Thymus (tissue), 11 donors: ENCODE data around the gene ZNF678. TPM values are rescaled to one million over a fixed set of nuclear protein-coding genes. Genes with fewer than 3 reads are reported as not detected.
"Not testable (repeated sequence)": the region's sequence is repeated elsewhere in the genome, so short reads cannot be mapped to it uniquely, and the experiment has no call there.

Experiments used
- DNase-seq, 9 donors: peaks; one replicate each; pipeline ENCODE4 v3.0.0-alpha.2; 2013; ENCODE audit warnings: low spot score in 9 of 9, low read depth in 6 of 9, missing footprints in 1 of 9
- H3K27ac ChIP-seq, 2 donors: one replicate each; pipeline ENCODE4 v1.5.1; 2013; ENCODE audit warnings: control low read depth in 1 of 2, low read depth in 1 of 2, low read length in 1 of 2, mild to moderate bottlenecking in 1 of 2, moderate library complexity in 1 of 2
- H3K27me3 ChIP-seq, 2 donors: one replicate each; pipeline ENCODE4 v1.5.1; 2013; ENCODE audit warnings: low read length in 1 of 2; ENCODE audit not compliant: control insufficient read depth in 2 of 2, insufficient read depth in 1 of 2
- H3K36me3 ChIP-seq, 2 donors: one replicate each; pipeline ENCODE4 v1.5.1; 2013; ENCODE audit warnings: low read length in 1 of 2, mild to moderate bottlenecking in 1 of 2, moderate library complexity in 1 of 2; ENCODE audit not compliant: control insufficient read depth in 2 of 2, insufficient read depth in 2 of 2
- H3K4me1 ChIP-seq, 2 donors: one replicate each; pipeline ENCODE4 v1.5.1; 2013; ENCODE audit warnings: low read length in 2 of 2; ENCODE audit not compliant: control insufficient read depth in 2 of 2, insufficient read depth in 2 of 2
- H3K4me3 ChIP-seq, 2 donors: one replicate each; pipeline ENCODE4 v1.5.1; 2013; ENCODE audit warnings: low read length in 2 of 2, control low read depth in 1 of 2, mild to moderate bottlenecking in 1 of 2
- H3K9me3 ChIP-seq, 2 donors: one replicate each; pipeline ENCODE4 v1.5.1; 2013; ENCODE audit warnings: low read length in 1 of 2, mild to moderate bottlenecking in 1 of 2; ENCODE audit not compliant: control insufficient read depth in 2 of 2, insufficient read depth in 1 of 2
- WGBS: extraction: QIAGEN DNeasy Blood & Tissue Kit; methylation state at CpG from one replicate; pipeline ENCODE4 v1.1.7; 2013; 5-methylcytosine and 5-hydroxymethylcytosine counted together
- polyA plus RNA-seq: library from polyadenylated mRNA; stranded (reverse); fragments of 200-250 nt; gene quantifications from one replicate; pipeline ENCODE4 v1.2.3, GENCODE V29; 2013
- total RNA-seq: library from RNA; stranded (reverse); fragments of 120-200 nt; gene quantifications from one replicate; pipeline ENCODE4 v1.2.4, GENCODE V29; 2013
- donor health status: healthy.

Gene ZNF678
- total and polyA plus RNA-seq, 2 donors: 2.3 to 11.6 TPM

GRCh38 chr1:227709451-227709850 lies 146.1 kb downstream of the ZNF678 start:
- Histone ChIP-seq H3K27me3 (no peaks in the 10 kb centered on the region), H3K9me3 (peaks cover 0 to 10% of the 10 kb centered on the region in 2 donors), H3K36me3 (no peaks in the 10 kb centered on the region), H3K4me3 (no peak overlapping the region), H3K27ac (no peak overlapping the region), H3K4me1 (no peaks in the 10 kb centered on the region)
- no peak for DNase-seq
- 90% methylated on average over 1 of the region's 1 CpG for WGBS

- H3K27ac ChIP-seq, H3K4me3 ChIP-seq, DNase-seq, H3K36me3 ChIP-seq, H3K27me3 ChIP-seq, H3K4me1 ChIP-seq: not testable (repeated sequence)
- peaks cover 0 to 10% of the 10 kb centered on the region in 2 donors for H3K9me3 ChIP-seq
- 97% methylated on average over 20 of the region's 24 CpGs for WGBS
Observed at GRCh38 chr1:227710474-227710873, 147.1 kb downstream of the ZNF678 start.

GRCh38 chr1:227712648-227713047 lies 149.3 kb downstream of the ZNF678 start:
- DNase-seq: no peak
- Histone ChIP-seq H3K4me3 (no peak overlapping the region), H3K27me3 (no peaks in the 10 kb centered on the region), H3K27ac (no peak overlapping the region), H3K4me1 (no peaks in the 10 kb centered on the region), H3K9me3 (peaks cover 0 to 10% of the 10 kb centered on the region in 2 donors), H3K36me3 (no peaks in the 10 kb centered on the region)

DNA sequence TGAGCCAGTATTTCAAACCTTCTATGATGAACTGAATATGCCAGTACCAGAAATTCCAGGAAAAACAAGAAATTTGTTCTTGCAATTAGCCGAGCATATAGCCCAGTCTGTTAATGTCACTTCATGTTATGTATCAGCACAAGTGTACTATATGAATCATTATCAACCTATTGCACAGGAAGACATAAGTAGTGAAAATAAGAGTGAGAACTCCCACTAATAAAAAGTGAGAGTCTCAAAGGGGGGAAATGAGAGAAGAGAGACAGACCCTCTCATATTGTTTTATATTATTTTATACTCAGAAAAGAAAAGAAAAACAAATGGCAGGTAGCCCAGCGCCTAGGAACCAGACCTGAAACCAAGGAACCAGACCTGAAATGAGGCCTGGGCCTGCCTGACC lies 155.6 kb downstream of the ZNF678 start:
- no peaks in the 10 kb centered on the region for H3K27me3 ChIP-seq
- WGBS: 89% methylated on average over 2 of the region's 2 CpGs
- no peaks in the 10 kb centered on the region for H3K36me3 ChIP-seq
- no peak overlapping the region for H3K4me3 ChIP-seq
- no peaks in the 10 kb centered on the region for H3K4me1 ChIP-seq
- H3K9me3 ChIP-seq: peaks cover 3 to 27% of the 10 kb centered on the region in 2 donors
- no peak overlapping the region for H3K27ac ChIP-seq
- no peak for DNase-seq

DNA sequence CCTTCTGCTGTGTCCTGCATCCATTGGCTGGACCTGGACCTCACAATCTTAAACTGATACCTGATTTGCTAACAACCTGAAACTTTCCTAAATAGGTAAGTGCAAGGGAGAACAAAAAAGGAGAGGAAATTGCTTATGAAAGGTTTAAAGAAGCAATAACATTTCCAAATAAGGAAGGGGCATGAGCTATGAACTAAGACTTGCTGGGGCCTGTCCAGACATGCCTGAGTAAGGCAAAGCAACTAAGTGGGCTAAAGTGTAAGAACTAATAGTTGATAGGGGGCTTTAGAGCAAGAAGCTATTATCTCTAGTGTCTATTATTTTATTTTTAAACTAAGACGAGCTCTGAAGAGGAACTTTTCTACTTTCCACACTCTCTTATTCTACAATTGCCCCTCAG lies 160.1 kb downstream of the ZNF678 start:
- peaks cover 3 to 26% of the 10 kb centered on the region in 2 donors for H3K9me3 ChIP-seq
- no peak overlapping the region for H3K4me3 ChIP-seq
- WGBS: 96% methylated on average over 1 of the region's 1 CpG

GRCh38 chr1:227725046-227725445 lies 161.7 kb downstream of the ZNF678 start:
- no peaks in the 10 kb centered on the region for H3K36me3 ChIP-seq
- no peak for DNase-seq
- WGBS: 86% methylated on average over 2 of the region's 2 CpGs
- peaks cover 6 to 14% of the 10 kb centered on the region in 2 donors for H3K4me1 ChIP-seq
- peaks cover 0 to 12% of the 10 kb centered on the region in 2 donors for H3K27me3 ChIP-seq
- H3K27ac ChIP-seq: no peak overlapping the region
- H3K4me3 ChIP-seq: no peak overlapping the region
- H3K9me3 ChIP-seq: peaks cover 2 to 15% of the 10 kb centered on the region in 2 donors

More for the DNA sequence above, 160.1 kb downstream of the ZNF678 start:
- no peaks in the 10 kb centered on the region for H3K36me3 ChIP-seq
- no peak overlapping the region for H3K27ac ChIP-seq
- peaks cover 0 to 8% of the 10 kb centered on the region in 2 donors for H3K27me3 ChIP-seq
- H3K4me1 ChIP-seq: peaks cover 5 to 6% of the 10 kb centered on the region in 2 donors
- no peak for DNase-seq

GRCh38 chr1:227726318-227726717 lies 163.0 kb downstream of the ZNF678 start:
- peaks cover 0 to 8% of the 10 kb centered on the region in 2 donors for H3K36me3 ChIP-seq
- H3K4me1 ChIP-seq: peaks cover 6 to 17% of the 10 kb centered on the region in 2 donors
- DNase-seq: no peak
- H3K27me3 ChIP-seq: peaks cover 0 to 12% of the 10 kb centered on the region in 2 donors
- H3K9me3 ChIP-seq: peaks cover 0 to 3% of the 10 kb centered on the region in 2 donors
- 97% methylated on average over 3 of the region's 3 CpGs for WGBS
- H3K4me3 ChIP-seq: no peak overlapping the region
- no peak overlapping the region for H3K27ac ChIP-seq

Other genes with a start within 250 kb of the ZNF678 start
- gene CDC42BPA, start 245.1 kb upstream of the ZNF678 start, total RNA-seq: 3.9 TPM
- gene CDC42BPA, start 245.1 kb upstream of the ZNF678 start, polyA plus RNA-seq: 3.7 TPM
- gene JMJD4, start 171.7 kb downstream of the ZNF678 start, total RNA-seq: 17.8 TPM
- gene JMJD4, start 171.7 kb downstream of the ZNF678 start, polyA plus RNA-seq: 14.4 TPM
- gene SNAP47, start 171.9 kb downstream of the ZNF678 start, total RNA-seq: 27.2 TPM
- gene SNAP47, start 171.9 kb downstream of the ZNF678 start, polyA plus RNA-seq: 17.3 TPM